Urinary bladder (tissue), 4 donors: ENCODE results near the gene SCAF1. TPM values are rescaled to one million over a fixed set of nuclear protein-coding genes. Genes with fewer than 3 reads are reported as not detected.
"Not testable (repeated sequence)": the region's sequence is repeated elsewhere in the genome, so short reads cannot be mapped to it uniquely, and the experiment has no call there.

ENCODE experiments used
- DNase-seq: peaks from one replicate; pipeline ENCODE4 v3.0.0-alpha.2; 2015; ENCODE audit errors: extremely low spot score
- H3K27ac ChIP-seq: one replicate; pipeline ENCODE4 v1.5.1; 2013; ENCODE audit warnings: low read depth, mild to moderate bottlenecking, moderate library complexity
- H3K36me3 ChIP-seq: one replicate; pipeline ENCODE4 v1.6.1; 2013; ENCODE audit warnings: mild to moderate bottlenecking, moderate library complexity; ENCODE audit not compliant: insufficient read depth
- H3K4me1 ChIP-seq: one replicate; pipeline ENCODE4 v1.6.1; 2013; ENCODE audit warnings: mild to moderate bottlenecking, moderate library complexity; ENCODE audit not compliant: insufficient read depth
- H3K4me3 ChIP-seq: one replicate; pipeline ENCODE4 v1.5.1; 2013; ENCODE audit warnings: low read depth, low read length
- WGBS: extraction: QIAGEN DNeasy Blood & Tissue Kit; methylation state at CpG from one replicate; pipeline ENCODE4 v1.1.7; 2013; 5-methylcytosine and 5-hydroxymethylcytosine counted together
- polyA plus RNA-seq: library from polyadenylated mRNA; stranded (reverse); fragments of 200-250 nt; gene quantifications from one replicate; pipeline ENCODE4 v1.2.3, GENCODE V29; 2013
- total RNA-seq: library from RNA; depleted of rRNA; stranded (reverse); fragments of >200 nt; gene quantifications from one replicate; pipeline ENCODE4 v1.2.3, GENCODE V29; 2014
- donor health status: healthy with polysubstance abuse.
- donor health status: healthy.

Gene SCAF1
- total and polyA plus RNA-seq, 2 donors: 8.3 to 42.3 TPM

DNA sequence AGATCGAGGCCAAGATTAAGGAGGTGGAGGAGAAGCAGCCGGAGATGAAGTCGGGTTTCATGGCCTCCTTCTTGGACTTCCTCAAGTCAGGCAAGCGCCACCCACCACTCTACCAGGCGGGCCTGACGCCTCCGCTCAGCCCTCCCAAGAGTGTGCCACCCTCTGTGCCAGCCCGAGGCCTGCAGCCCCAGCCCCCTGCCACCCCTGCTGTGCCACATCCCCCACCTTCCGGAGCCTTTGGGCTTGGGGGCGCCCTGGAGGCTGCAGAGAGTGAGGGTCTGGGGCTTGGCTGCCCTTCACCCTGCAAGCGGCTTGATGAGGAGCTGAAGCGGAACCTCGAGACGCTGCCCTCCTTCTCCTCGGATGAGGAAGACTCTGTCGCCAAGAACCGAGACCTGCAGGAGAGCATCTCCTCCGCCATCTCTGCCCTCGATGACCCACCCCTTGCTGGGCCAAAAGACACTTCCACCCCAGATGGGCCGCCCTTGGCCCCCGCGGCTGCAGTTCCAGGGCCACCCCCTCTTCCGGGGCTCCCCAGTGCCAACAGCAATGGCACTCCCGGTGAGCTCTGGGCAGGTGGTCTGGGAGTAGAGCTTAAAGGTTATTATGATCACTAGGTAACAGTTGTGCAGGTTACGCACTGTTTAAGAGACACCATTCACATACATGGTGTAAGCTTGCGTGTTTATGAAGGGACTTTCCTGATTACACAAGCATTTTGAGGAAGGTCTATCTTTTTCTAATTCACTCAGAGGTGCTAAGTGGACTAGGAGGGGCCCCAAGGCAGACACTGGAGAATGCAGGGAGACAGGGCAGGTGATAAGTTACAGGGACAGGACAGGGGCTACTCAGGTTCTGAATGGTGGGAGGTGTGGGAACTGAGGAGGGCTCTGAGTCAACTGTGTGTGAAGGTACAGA, 42.4 kb upstream of the SCAF1 start:
- Histone ChIP-seq H3K27ac (no peak overlapping the region), H3K36me3 (peaks cover 4% of the 10 kb centered on the region), H3K4me1 (no peaks in the 10 kb centered on the region), H3K4me3 (no peak overlapping the region)
- WGBS: 94% methylated on average over 26 of the region's 26 CpGs
- DNase-seq: no peak

GRCh38 chr19:49601482-49602038, 40.4 kb upstream of the SCAF1 start:
- DNase-seq: no peak
- Histone ChIP-seq H3K4me3 (no peak overlapping the region), H3K36me3 (peaks cover 7% of the 10 kb centered on the region), H3K27ac (no peak overlapping the region), H3K4me1 (no peaks in the 10 kb centered on the region)
- WGBS: 95% methylated on average over 38 of the region's 38 CpGs

GRCh38 chr19:49602806-49603205, 39.2 kb upstream of the SCAF1 start:
- H3K4me1 ChIP-seq: no peaks in the 10 kb centered on the region
- DNase-seq: no peak
- H3K4me3 ChIP-seq: no peak overlapping the region
- no peak overlapping the region for H3K27ac ChIP-seq
- WGBS: 97% methylated on average over 2 of the region's 2 CpGs
- H3K36me3 ChIP-seq: peaks cover 7% of the 10 kb centered on the region

DNA sequence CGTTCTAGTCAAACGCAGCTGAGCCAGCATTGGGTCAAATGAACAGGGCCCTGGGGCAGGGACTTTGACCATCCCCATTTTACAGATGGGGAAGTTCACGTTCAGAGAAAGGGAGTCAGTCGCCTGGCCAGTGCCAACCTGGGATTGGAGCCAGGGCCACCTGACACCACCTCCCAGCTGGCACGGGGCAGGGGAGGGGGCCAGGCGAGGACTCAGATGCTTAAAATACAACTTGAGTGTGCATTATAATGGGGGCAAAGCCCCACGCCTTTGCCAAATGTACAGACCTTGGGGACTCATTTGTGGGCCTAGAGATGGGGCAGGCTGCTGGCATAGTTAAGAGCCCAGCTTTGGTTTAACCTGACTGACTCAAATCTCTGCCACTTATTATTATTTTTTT, 36.4 kb upstream of the SCAF1 start:
- H3K27ac ChIP-seq: no peak overlapping the region
- no peaks in the 10 kb centered on the region for H3K4me1 ChIP-seq
- DNase-seq: no peak
- peaks cover 7% of the 10 kb centered on the region for H3K36me3 ChIP-seq
- whole genome bisulfite sequencing: 88% methylated on average over 7 of the region's 7 CpGs
- no peak overlapping the region for H3K4me3 ChIP-seq

GRCh38 chr19:49609499-49610092, 32.4 kb upstream of the SCAF1 start:
- no peaks in the 10 kb centered on the region for H3K4me1 ChIP-seq
- H3K4me3 ChIP-seq: no peak overlapping the region
- H3K36me3 ChIP-seq: peaks cover 3% of the 10 kb centered on the region
- DNase-seq: no peak
- H3K27ac ChIP-seq: no peak overlapping the region
- 96% methylated on average over 12 of the region's 12 CpGs for WGBS

DNA sequence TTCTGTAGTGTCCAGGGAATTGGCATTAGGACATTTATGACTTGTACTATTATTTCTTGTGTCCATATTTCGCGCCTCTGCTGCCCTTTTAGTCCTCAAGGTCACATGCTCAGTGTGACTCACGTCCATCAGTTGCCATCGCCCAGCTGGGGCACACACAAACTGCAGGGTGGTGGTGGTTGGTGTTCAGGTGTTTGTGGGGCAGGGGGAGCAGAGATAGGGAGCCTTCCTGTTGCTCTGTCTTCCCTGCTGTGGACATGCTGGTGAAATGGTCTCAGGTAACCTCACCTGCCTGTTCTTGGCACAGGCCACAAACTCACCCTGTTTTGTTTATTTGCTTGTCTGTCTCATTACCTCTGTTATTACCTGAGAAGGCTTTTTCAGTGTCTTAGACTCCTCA, 28.6 kb upstream of the SCAF1 start:
- H3K4me3 ChIP-seq: no peak overlapping the region
- H3K4me1 ChIP-seq: no peaks in the 10 kb centered on the region
- 80% methylated on average over 4 of the region's 4 CpGs for WGBS
- no peaks in the 10 kb centered on the region for H3K36me3 ChIP-seq
- H3K27ac ChIP-seq: no peak overlapping the region
- DNase-seq: no peak

DNA sequence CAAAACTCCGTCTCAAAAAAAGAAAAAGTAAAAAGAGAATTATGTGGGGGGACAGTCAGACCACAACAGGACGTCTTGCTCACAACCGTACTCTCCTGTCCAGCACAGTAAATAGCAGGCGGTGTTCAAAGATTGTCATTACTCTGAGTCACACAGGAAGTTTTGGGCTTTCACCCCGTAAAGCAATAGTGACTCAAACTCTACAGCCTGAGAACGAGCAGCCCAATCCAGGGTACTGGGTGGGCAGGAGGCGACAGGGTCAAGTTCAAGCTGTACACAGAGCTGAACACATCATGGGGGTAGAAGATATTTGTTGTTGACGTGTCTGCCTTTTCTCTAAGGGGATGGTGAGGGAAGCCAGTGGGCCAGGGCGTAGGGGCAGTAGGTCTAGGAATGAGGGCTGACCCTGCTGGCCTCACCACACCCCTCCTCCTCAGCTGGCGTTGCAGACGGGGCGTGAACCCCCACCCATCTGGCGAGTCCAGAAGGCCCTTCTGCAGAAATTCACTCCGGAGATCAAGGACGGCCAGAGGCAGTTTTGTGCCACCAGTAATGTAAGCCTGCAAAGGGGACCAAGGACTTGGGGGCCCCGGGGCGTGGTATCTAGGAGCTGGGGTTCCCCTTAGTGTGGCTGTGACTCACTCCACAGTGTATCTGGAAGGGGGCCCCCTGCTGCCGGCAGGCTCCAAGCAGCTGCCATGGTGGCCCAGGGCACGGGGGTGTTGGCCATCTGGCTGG, 27.7 kb upstream of the SCAF1 start:
- no peak for DNase-seq
- Histone ChIP-seq H3K27ac (no peak overlapping the region), H3K36me3 (no peaks in the 10 kb centered on the region), H3K4me3 (no peak overlapping the region), H3K4me1 (no peaks in the 10 kb centered on the region)
- WGBS: 79% methylated on average over 19 of the region's 19 CpGs

DNA sequence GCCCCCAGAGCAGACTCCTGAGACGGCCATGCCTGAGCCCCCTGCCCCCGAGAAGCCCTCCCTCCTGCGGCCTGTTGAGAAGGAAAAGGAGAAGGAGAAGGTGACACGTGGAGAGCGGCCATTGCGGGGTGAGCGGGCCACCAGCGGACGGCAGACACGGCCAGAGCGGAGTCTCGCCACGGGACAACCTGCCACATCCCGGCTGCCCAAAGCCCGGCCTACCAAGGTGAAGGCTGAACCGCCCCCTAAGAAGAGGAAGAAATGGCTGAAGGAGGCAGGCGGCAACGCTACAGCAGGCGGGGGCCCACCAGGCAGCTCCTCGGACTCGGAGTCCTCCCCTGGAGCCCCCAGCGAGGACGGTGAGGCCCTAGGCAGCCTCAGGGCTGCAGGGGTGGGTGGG, 26.1 kb upstream of the SCAF1 start:
- Histone ChIP-seq H3K27ac (no peak overlapping the region), H3K4me3 (no peak overlapping the region), H3K36me3 (no peaks in the 10 kb centered on the region), H3K4me1 (no peaks in the 10 kb centered on the region)
- 98% methylated on average over 23 of the region's 23 CpGs for WGBS
- DNase-seq: no peak

GRCh38 chr19:49616532-49616931, 25.5 kb upstream of the SCAF1 start:
- 96% methylated on average over 7 of the region's 7 CpGs for WGBS
- Histone ChIP-seq H3K4me1 (no peaks in the 10 kb centered on the region), H3K27ac (no peak overlapping the region), H3K36me3 (no peaks in the 10 kb centered on the region), H3K4me3 (no peak overlapping the region)
- DNase-seq: no peak

DNA sequence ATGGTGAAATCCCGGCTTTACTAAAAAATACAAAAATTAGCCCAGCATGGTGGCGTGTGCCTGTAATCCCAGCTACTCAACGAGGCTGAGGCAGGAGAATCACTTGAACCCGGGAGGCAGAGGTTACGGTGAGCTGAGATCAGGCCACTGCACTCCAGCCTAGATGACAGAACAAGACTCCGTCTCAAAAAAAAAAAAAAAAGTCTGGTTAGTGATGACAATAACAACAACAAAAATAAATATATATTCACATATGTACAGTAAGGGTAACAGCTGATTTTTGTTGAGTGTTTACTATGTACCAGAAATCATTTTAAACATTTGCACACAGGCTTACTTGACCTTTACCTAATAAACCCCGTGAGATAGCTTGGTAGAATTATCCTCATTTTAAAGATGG, 25.1 kb upstream of the SCAF1 start:
- DNase-seq: no peak
- H3K4me1 ChIP-seq: no peaks in the 10 kb centered on the region
- H3K27ac ChIP-seq: no peak overlapping the region
- no peaks in the 10 kb centered on the region for H3K36me3 ChIP-seq
- H3K4me3 ChIP-seq: no peak overlapping the region
- WGBS: 93% methylated on average over 7 of the region's 7 CpGs

DNA sequence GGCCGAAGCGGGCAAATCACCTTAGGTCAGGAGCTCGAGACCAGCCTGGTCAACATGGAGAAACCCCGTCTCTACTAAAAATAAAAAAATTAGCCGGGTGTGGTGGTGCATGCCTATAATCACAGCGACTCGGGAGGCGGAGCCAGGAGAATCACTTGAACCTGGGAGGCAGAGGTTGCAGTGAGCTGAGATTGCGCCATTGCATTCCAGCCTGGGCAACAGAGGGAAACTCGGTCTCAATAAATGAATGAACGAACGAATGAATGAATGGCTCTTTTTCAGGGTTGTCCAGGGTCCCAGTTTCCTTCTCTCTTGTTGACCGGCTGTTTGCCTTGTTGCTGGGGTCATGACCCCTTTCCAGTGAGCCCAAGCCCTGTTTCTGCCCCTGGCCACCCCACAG, 24.1 kb upstream of the SCAF1 start:
- not testable (repeated sequence) for H3K36me3 ChIP-seq
- 92% methylated on average over 13 of the region's 13 CpGs for WGBS

DNA sequence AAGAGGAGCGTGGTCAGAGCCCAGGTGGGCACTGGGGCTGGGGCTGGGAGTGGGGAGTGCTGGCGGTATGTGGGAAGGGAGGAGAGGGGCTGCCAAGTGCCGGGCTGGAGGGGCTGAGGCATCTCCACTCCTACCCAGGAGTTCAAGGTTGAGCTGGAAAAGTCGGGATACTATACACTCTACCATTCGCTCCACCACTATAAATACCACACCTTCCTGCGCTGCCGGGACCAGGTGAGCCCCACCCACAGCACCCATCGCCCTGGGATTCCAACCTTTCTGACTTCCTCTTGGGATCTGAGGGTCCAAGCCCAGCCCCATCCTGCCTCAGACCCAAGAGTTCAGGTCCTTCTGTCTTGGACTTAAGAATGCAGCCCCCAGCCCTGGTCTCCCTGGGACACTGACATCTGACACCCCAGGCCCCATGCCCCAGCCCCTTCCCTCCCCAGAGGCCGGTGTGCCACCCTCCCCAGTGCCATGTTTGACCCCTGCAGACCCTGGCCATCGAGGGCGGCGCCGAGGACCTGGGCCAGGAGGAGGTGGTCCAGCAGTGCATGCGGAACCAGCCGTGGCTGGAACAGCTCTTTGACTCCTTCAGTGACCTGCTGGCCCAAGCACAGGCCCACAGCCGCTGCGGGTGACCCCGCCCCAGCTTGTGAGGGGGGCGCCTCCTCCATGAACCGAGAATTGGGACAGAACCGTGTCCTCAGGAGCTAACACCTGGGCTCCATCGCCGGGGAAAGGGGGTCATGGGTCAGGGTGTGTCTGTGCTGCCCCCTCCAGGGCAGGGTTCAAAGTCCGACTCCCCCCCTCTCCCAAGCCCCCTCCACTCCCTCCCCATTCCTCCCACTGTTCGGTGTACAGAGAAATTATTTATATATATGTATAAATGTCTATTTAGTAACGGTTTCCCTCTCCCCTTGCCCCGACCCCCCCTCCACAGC, 16.8 kb upstream of the SCAF1 start:
- Histone ChIP-seq H3K27ac (no peak overlapping the region), H3K4me1 (no peaks in the 10 kb centered on the region), H3K4me3 (no peak overlapping the region), H3K36me3 (no peaks in the 10 kb centered on the region)
- 84% methylated on average over 27 of the region's 27 CpGs for WGBS
- no peak for DNase-seq

More for the DNA sequence above, 24.1 kb upstream of the SCAF1 start:
- not testable (repeated sequence) for H3K27ac ChIP-seq, DNase-seq, H3K4me1 ChIP-seq, H3K4me3 ChIP-seq

GRCh38 chr19:49626226-49626625, 15.8 kb upstream of the SCAF1 start:
- H3K4me1 ChIP-seq: no peaks in the 10 kb centered on the region
- no peak overlapping the region for H3K27ac ChIP-seq
- 85% methylated on average over 11 of the region's 11 CpGs for WGBS
- no peak for DNase-seq
- no peak overlapping the region for H3K4me3 ChIP-seq
- H3K36me3 ChIP-seq: no peaks in the 10 kb centered on the region
